GM18526 (cell line): ENCODE data around the gene BTRC.

Experiments
- POLR2A ChIP-seq: IDR thresholded peaks from 3 replicates; pipeline ENCODE4 v1.6.1; 2011; ENCODE audit not compliant: insufficient read length; ENCODE audit errors: extremely low read depth

BTRC gene

GRCh38 chr10:101379663-101380352 is 25.8 kb downstream of the BTRC start:
- TF ChIP-seq POLR2A, result no peak

DNA sequence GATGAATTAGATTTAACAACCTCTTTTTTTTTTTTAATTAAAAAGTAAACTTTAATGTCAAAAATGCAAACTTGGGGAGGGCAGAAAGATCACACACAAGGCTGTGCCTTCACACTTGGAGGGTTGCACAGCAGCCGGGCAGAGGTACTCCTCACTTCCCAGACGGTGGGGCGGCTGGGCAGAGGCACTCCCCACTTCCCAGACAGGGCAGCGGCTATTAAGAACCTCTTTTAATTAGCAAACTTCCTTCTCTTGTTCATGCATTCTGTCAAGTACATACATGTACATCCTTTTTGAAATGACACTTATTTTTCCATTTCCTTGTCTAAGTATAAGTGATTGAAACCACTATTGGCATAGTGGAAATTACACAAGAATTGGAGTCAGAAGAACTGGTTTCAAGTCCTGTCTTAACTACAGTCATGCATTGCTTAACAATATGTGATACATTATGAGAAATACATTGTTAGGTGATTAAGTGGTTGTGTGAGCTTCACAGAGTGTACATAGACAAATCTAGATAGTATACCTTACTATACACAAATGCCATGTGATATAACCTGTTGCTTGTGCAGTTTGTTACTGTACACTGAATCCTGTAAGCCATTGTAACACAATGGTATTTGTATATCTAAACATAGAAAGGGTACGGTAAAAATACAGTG is 26.5 kb downstream of the BTRC start:
- TF ChIP-seq POLR2A, result no peak

GRCh38 chr10:101385866-101386658 is 32.1 kb downstream of the BTRC start:
- no peak for TF ChIP-seq POLR2A

DNA sequence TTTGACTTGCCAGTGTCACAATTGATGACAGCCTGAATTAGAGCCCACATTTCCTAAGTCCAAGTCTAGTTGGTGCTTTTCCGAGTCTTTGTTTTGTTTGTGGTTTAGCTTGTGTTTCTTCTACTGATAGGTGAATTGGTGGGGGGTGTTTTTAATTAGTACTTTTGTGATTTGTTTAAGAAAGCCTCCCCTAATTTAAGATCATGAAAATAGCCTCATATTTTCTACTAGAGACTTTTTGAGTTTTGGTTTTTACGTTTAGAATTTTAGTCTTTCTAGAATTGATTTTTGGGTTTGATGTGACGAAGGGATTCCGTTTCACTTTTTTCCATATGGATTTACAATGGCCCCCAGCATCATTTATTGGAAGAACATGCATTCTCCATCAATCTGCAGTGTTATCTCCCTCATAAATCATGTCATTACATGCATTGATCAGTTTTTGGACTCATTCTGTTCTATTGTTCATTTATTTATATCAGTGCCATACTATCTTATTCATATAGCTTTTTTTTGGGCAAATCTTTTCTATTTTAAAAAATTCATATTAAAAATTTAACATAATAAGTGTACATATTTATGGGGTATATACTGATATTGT is 32.8 kb downstream of the BTRC start:
- TF ChIP-seq POLR2A, result no peak

GRCh38 chr10:101388676-101389276 is 34.8 kb downstream of the BTRC start:
- TF ChIP-seq POLR2A, result no peak

DNA sequence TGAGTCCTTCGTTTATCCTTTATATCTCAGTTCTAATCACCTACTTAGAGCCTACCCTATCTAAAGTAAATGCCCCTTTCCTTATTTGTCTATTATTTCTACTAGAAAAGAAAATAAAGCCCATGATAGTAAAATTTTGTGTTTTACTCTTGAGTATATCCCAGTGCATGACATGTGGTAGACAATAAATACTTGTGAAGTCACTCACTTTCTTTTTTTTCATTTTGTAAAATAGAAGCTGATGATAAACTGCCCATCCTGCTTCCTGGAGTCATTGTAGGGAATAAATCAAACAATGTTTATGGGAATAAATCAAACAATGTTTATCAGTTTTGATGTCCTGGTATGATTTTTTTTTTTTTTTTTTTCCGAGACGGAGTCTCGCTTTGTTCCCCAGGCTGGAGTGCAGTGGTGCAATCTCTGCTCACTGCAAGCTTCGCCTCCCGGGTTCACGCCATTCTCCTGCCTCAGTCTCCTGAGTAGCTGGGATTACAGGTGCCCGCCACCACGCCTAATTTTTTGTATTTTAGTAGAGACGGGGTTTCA is 36.1 kb downstream of the BTRC start:
- no peak for TF ChIP-seq POLR2A

GRCh38 chr10:101393378-101393777 is 39.4 kb downstream of the BTRC start:
- no peak for TF ChIP-seq POLR2A

DNA sequence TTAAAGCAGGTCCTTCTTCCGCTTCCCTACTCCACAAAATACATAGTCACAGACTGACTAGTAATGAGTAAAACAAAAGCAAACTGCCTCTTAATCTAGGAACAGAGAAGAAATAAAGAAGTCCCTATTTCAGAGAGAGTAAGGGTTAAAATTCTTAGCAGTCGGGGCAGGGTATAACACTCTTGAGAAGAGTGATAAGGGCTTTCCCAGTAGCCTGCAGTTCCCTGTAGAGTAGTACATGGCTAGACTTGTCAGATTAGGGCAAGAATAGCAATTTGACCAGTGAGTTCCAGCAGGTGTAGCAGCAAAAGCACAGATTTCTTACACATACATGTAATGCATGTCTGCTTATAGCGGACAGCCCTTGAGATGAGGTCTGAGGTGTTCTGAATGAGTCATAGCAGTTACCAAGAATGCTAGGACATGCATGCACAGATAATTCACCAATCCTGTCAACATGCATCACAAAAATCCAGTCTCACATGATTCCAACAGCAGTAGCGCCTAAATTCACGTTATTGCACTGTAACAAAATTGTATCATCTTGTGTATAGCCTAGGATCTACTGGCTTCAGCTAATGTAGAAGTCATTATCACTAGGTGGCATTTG is 40.7 kb downstream of the BTRC start:
- TF ChIP-seq POLR2A, result no peak

- TF ChIP-seq POLR2A, result no peak
These were observed 43.2 kb downstream of the BTRC start for GRCh38 chr10:101397140-101397539.

DNA sequence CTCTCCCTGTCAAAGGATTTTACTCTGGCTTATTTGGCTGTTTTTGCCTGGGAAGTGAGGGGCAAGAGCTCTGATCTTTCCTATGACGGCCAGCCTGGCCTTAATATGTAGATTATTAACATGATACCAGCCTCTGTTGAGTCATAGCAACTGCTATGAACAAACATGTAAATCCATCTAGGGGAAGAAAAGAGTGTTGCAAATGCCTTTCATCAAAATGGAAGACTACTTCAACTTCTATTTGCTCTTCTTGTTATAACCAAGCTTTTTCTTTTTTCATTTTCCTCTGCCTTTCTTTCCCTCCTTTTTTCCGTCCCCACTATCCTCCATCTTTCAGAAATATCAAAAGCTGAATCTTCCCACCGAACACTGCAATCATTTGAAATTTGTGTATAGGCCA is 46.6 kb downstream of the BTRC start:
- no peak for TF ChIP-seq POLR2A

DNA sequence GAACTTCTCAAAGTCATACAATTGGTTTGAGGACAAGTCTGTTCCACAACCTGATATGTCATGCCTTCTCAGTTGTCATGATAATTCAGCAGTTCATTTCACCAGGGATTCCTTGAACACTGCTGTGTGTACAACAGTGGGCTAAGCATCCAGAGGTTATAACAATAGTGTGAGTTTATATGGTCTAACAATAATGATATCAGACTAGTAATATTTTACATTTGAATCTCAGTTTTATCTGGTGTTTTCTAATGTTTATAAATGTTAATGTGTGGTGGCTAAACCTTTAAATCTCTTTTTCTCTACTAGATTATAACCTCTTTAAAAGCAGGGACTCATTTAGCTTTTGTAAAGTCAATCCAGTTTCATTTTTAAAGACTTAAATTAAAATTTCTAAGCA is 48.7 kb downstream of the BTRC start:
- TF ChIP-seq POLR2A, result no peak

DNA sequence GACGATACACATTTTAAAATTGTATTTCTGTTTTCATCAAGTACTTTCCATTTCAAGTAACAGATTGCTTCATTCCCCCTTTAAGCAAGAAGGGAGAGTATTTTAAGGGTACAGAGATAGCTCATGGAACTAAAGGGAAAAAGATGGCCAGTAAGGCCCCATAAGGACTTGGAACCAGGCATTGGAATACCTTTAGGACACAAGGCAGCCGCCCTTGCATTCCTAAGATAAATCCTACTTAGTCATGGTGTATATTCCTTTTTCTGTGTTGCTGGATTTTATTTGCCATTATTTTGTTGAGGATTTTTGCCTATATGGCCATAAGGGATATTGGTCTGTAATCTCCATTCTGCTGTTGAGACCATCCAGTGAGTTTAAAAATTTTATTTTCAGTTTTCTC is 49.2 kb downstream of the BTRC start:
- TF ChIP-seq POLR2A, result no peak

- no peak for TF ChIP-seq POLR2A
These were observed 51.0 kb downstream of the BTRC start for GRCh38 chr10:101405001-101405400.

GRCh38 chr10:101411598-101411997 is 57.6 kb downstream of the BTRC start:
- TF ChIP-seq POLR2A, result no peak

GRCh38 chr10:101414034-101414433 is 60.1 kb downstream of the BTRC start:
- TF ChIP-seq POLR2A, result no peak

DNA sequence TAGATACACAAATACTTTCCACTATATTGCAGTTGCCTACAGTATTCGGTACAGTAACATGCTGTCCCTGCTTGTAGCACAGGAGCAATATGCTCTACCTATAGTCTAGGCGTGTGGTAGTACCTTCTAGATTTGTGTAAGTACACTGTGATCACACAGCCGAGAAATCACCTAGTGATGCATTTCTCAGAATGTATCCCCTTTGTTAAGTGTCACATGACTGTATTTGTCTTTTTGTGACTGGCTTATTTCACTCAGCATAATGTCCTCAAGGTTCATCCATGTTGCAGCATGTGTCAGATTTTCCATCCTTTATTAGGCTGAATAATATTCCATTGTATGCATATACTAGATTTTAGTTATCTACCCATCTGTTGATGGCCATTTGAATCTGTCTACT is 61.9 kb downstream of the BTRC start:
- no peak for TF ChIP-seq POLR2A
